ENCODE results near the gene SLC30A3. TPM values are rescaled to one million over a fixed set of nuclear protein-coding genes. Genes with fewer than 3 reads are reported as not detected.

Gene SLC30A3
- total RNA-seq, 4 donors from 2014 or later = 0.20 TPM; not detected in 3

GRCh38 chr2:27204566-27204965, 58.3 kb downstream of the SLC30A3 start:
- intact Hi-C loops (cut with DNase I; ENCODE audit: low total_unique reads) = no loop called here
- DNase-seq (no peak), ATAC-seq (no peak)
- in situ Hi-C loops (cut with MboI; ENCODE audit: low sequenced_read_pairs in 4 of 4) = loop anchor here in 1 of 4 donors (25.0 kb wide), 1 partner anchor 242 kb away; the partner anchor contains the start of gene MAPRE3
- no peak for TF ChIP-seq CTCF (IDR thresholded peaks at IDR 0.05 in 4 of 5, conservative IDR thresholded peaks at IDR 0.05 in 1 of 5)
- TF ChIP-seq POLR2A (IDR thresholded peaks at IDR 0.05) = no peak
- Histone ChIP-seq H3K4me3 (no peak overlapping the region), H3K36me3 (peaks cover 0 to 90% of the 10 kb centered on the region in 2 donors), H3K27ac (no peak overlapping the region), H3K27me3 (no peaks in the 10 kb centered on the region), H3K9me3 (no peaks in the 10 kb centered on the region), H3K4me1 (no peaks in the 10 kb centered on the region)

DNA sequence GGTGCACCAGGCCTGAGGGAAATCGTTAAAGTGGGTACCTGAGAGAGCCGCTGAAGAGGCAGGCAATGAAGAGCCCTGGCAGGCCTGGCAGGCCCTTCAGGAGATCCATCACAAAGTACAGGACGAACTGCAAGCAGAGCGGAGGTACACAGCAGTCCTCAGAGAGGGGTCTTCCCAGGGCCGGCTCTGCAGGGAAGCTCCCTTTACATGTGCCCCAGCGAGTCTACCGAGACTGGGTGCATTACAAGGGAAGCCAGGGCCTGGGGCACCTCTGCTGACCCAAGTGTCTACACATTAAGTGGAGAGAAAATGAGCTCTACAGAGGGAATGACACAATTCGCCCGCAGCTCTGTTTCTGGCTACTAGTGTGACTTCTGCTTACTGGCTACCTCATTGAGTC, 59.1 kb downstream of the SLC30A3 start:
- Histone ChIP-seq H3K4me3 (no peak overlapping the region), H3K27ac (no peak overlapping the region), H3K36me3 (peaks cover 0 to 83% of the 10 kb centered on the region in 2 donors), H3K4me1 (no peaks in the 10 kb centered on the region), H3K27me3 (no peaks in the 10 kb centered on the region), H3K9me3 (no peaks in the 10 kb centered on the region)
- intact Hi-C loops (cut with DNase I; ENCODE audit: low total_unique reads) (no loop called here), in situ Hi-C loops (cut with MboI; ENCODE audit: low sequenced_read_pairs in 4 of 4) (loop anchor here in 1 of 4 donors (25.0 kb wide), 1 partner anchor 241 kb away; the partner anchor contains the start of gene MAPRE3)
- no peak for DNase-seq
- ATAC-seq = no peak
- TF ChIP-seq CTCF (IDR thresholded peaks at IDR 0.05 in 4 of 5, conservative IDR thresholded peaks at IDR 0.05 in 1 of 5) (no peak), POLR2A (IDR thresholded peaks at IDR 0.05) (no peak)

Other genes starting within 250 kb of the SLC30A3 start
- gene TMEM214, start 230.1 kb downstream of the SLC30A3 start, total RNA-seq = 10 to 100 TPM; 20.0 to 37.7 (median 24.9) TPM
- gene AGBL5, start 211.4 kb downstream of the SLC30A3 start, total RNA-seq = 1 to 10 TPM; 4.9 to 6.2 (median 5.7) TPM
- gene OST4, start 191.4 kb downstream of the SLC30A3 start, total RNA-seq = 100 to 1,000 TPM; 191 to 283 (median 251) TPM
- gene EMILIN1, start 184.4 kb downstream of the SLC30A3 start, total RNA-seq = 10 to 100 TPM in 2 of 4 donors, 1 to 10 TPM in 2; 6.8 to 18.2 (median 11.3) TPM
- 1 to 10 TPM in 2 of 4 donors, under 1 TPM in 1, not detected in 1; 0.91 to 5.4 (median 1.3) TPM for gene KHK, start 176.3 kb downstream of the SLC30A3 start, total RNA-seq
- 1 to 10 TPM; 1.2 to 7.1 (median 4.3) TPM for gene CGREF1, start 143.9 kb downstream of the SLC30A3 start, total RNA-seq
- 1 to 10 TPM in 3 of 4 donors, under 1 TPM in 1; 0.61 to 2.3 (median 1.2) TPM for gene ABHD1, start 139.2 kb downstream of the SLC30A3 start, total RNA-seq
- gene PREB, start 128.4 kb downstream of the SLC30A3 start, total RNA-seq = 100 to 1,000 TPM; 117 to 197 (median 154) TPM
- gene PRR30, start 123.6 kb downstream of the SLC30A3 start, total RNA-seq = not detected
- gene TCF23, start 114.0 kb downstream of the SLC30A3 start, total RNA-seq = under 1 TPM in 1 of 4 donors, not detected in 3; 0.20 TPM
- gene ATRAID, start 51.0 kb downstream of the SLC30A3 start, total RNA-seq = 100 to 1,000 TPM; 131 to 203 (median 171) TPM
- 10 to 100 TPM; 19.0 to 46.5 (median 32.5) TPM for gene SLC5A6, start 50.8 kb downstream of the SLC30A3 start, total RNA-seq
- gene CAD, start 45.7 kb downstream of the SLC30A3 start, total RNA-seq = 10 to 100 TPM in 1 of 4 donors, 1 to 10 TPM in 3; 2.7 to 10.2 (median 7.1) TPM
- not detected for gene DNAJC5G, start 12.4 kb upstream of the SLC30A3 start, total RNA-seq
- 100 to 1,000 TPM; 219 to 554 (median 427) TPM for gene TRIM54, start 19.4 kb upstream of the SLC30A3 start, total RNA-seq
- gene UCN, start 45.4 kb upstream of the SLC30A3 start, total RNA-seq = not detected
- gene MPV17, start 60.0 kb upstream of the SLC30A3 start, total RNA-seq = 10 to 100 TPM in 3 of 4 donors, 1 to 10 TPM in 1; 9.9 to 16.0 (median 11.5) TPM
- gene GTF3C2, start 93.7 kb upstream of the SLC30A3 start, total RNA-seq = 10 to 100 TPM; 25.3 to 45.6 (median 40.5) TPM
- gene EIF2B4, start 107.3 kb upstream of the SLC30A3 start, total RNA-seq = 10 to 100 TPM; 50.5 to 57.9 (median 53.8) TPM
- gene SNX17, start 107.6 kb upstream of the SLC30A3 start, total RNA-seq = 10 to 100 TPM; 47.2 to 91.5 (median 56.3) TPM
- 1 to 10 TPM; 2.0 to 7.6 (median 4.5) TPM for gene ZNF513, start 117.7 kb upstream of the SLC30A3 start, total RNA-seq
- 100 to 1,000 TPM in 1 of 4 donors, 10 to 100 TPM in 3; 47.2 to 111 (median 92.2) TPM for gene PPM1G, start 146.5 kb upstream of the SLC30A3 start, total RNA-seq
- gene NRBP1, start 165.6 kb upstream of the SLC30A3 start, total RNA-seq = 100 to 1,000 TPM in 3 of 4 donors, 10 to 100 TPM in 1; 91.8 to 125 (median 120) TPM
- gene KRTCAP3, start 179.3 kb upstream of the SLC30A3 start, total RNA-seq = 1 to 10 TPM in 1 of 4 donors, under 1 TPM in 1, not detected in 2; 0.93 to 2.1 TPM
- gene IFT172, start 226.7 kb upstream of the SLC30A3 start, total RNA-seq = 10 to 100 TPM in 2 of 4 donors, 1 to 10 TPM in 2; 3.1 to 16.8 (median 8.6) TPM
- 1 to 10 TPM; 2.0 to 6.4 (median 3.1) TPM for gene FNDC4, start 232.2 kb upstream of the SLC30A3 start, total RNA-seq
- gene GCKR, start 233.8 kb upstream of the SLC30A3 start, total RNA-seq = under 1 TPM in 1 of 4 donors, not detected in 3; 0.40 TPM

All from gastrocnemius medialis (tissue), 4 donors.